Calu3 (cell line): ENCODE results near the gene SPOCK3. TPM values are rescaled to one million over a fixed set of nuclear protein-coding genes. Genes with fewer than 3 reads are reported as not detected.
"Not testable (repeated sequence)": the region's sequence is repeated elsewhere in the genome, so short reads cannot be mapped to it uniquely, and the experiment has no call there.

Experiments used
- BruUV-seq: library from RNA; stranded (reverse); fragments of 400-500 nt; replicated peaks from 2 replicates; lab custom pipeline; 2021; lab: Mats Ljungman, UMichigan
- CTCF ChIA-PET: fragments of 300-600 bp; sonication (Branson Sonifier 250); formaldehyde crosslinking; loops from one replicate; lab custom pipeline; 2022; ENCODE audit warnings: antibody characterized with exemption; lab: Charles Lee
- DNase-seq: peaks from one replicate; pipeline ENCODE4 v3.0.0; 2022
- H3K27ac Mint-ChIP-seq: one replicate; pipeline ENCODE4 v1.8.0; 2022; ENCODE audit warnings: mixed read lengths; ENCODE audit not compliant: unreplicated experiment
- H3K27me3 Mint-ChIP-seq: one replicate; pipeline ENCODE4 v1.8.0; 2022; ENCODE audit warnings: mixed read lengths; ENCODE audit not compliant: unreplicated experiment
- H3K36me3 Mint-ChIP-seq: one replicate; pipeline ENCODE4 v1.8.0; 2022; ENCODE audit warnings: mild to moderate bottlenecking, moderate library complexity, mixed read lengths; ENCODE audit not compliant: insufficient read depth, unreplicated experiment
- H3K4me1 Mint-ChIP-seq: one replicate; pipeline ENCODE4 v1.8.0; 2022; ENCODE audit warnings: mild to moderate bottlenecking, low read depth, mixed read lengths; ENCODE audit not compliant: unreplicated experiment
- H3K4me3 Mint-ChIP-seq: one replicate; pipeline ENCODE4 v1.8.0; 2022; ENCODE audit warnings: mild to moderate bottlenecking, low read depth, moderate library complexity, mixed read lengths; ENCODE audit not compliant: unreplicated experiment
- H3K9me3 Mint-ChIP-seq: one replicate; pipeline ENCODE4 v1.8.0; 2022; ENCODE audit warnings: low read depth, mixed read lengths; ENCODE audit not compliant: unreplicated experiment
- CTCF ChIP-seq: fragments of 200-600 bp; IDR thresholded peaks from one replicate; pipeline ENCODE4 v1.8.0; 2022; ENCODE audit warnings: antibody characterized with exemption; ENCODE audit not compliant: unreplicated experiment
- intact Hi-C: fragments of 100-400 bp; cut with micrococcal nuclease; formaldehyde crosslinking; loops from one replicate; pipeline ENCODE4 v1.10.0; 2022; ENCODE audit not compliant: unreplicated experiment
- total RNA-seq: library from RNA; stranded (reverse); gene quantifications from 2 replicates; pipeline ENCODE4 v1.2.3, GENCODE V29; 2022

SPOCK3 gene
- total RNA-seq, 1 experiment from 2014 or later: 0.31 TPM

- peaks cover 3% of the 10 kb centered on the region for H3K9me3 Mint-ChIP-seq
- intact Hi-C loops: no loop called here
- BruUV-seq: no TSS peak
- H3K27ac Mint-ChIP-seq: no peak overlapping the region
- H3K4me1 Mint-ChIP-seq: peaks cover 8% of the 10 kb centered on the region
- H3K4me3 Mint-ChIP-seq: no peak overlapping the region
- CTCF ChIA-PET: no interaction called here
- no peaks in the 10 kb centered on the region for H3K27me3 Mint-ChIP-seq
- no peaks in the 10 kb centered on the region for H3K36me3 Mint-ChIP-seq
- no peak for TF ChIP-seq CTCF
- DNase-seq: no peak
These were observed 247.3 kb downstream of the SPOCK3 start for GRCh38 chr4:166987026-166987425.

DNA sequence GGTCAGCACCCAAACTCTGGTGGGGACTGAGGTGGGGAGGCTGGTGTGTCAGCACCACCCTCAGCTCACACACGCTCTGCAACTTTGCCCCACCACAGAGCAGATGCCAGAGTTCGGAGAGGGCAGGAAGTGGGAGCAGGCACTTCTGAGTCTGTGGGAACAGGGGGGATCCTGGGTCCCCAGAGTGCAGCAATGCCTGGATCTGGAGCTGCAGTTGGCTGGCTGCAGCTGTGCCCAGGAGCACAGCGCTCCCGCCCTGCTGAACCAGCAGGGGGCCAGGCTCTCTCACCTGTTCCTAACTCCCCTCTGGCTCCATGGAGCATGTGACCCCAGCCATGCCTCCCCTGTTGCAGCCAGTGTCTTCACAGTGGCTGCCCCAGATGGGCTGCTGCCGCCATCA, 252.4 kb downstream of the SPOCK3 start:
- intact Hi-C loops: no loop called here
- no peak overlapping the region for H3K27ac Mint-ChIP-seq
- TF ChIP-seq CTCF: no peak
- no peak for DNase-seq
- H3K27me3 Mint-ChIP-seq: no peaks in the 10 kb centered on the region
- CTCF ChIA-PET: no interaction called here
- H3K4me1 Mint-ChIP-seq: peaks cover under 1% of the 10 kb centered on the region
- BruUV-seq: no TSS peak
- no peak overlapping the region for H3K4me3 Mint-ChIP-seq
- no peaks in the 10 kb centered on the region for H3K9me3 Mint-ChIP-seq
- H3K36me3 Mint-ChIP-seq: no peaks in the 10 kb centered on the region

DNA sequence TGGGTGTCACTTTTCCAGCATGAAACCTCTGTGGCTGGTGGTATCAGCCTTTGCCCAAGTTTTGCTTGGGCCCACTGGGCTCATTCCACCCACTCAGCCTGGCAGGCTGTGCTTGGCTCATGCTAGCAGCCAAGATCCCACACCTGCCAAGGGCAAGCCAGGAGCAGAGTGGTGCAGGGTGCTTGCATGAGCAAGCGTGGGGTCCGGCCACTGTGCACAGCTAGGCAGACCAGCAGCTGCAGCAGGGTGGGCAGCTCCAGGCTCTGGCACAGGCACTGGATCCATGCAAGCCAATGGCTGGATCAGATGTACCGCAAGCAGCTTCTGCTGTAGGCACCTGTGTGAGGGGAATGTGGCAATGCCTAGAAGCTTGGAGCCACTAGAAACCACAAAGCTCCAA, 253.9 kb downstream of the SPOCK3 start:
- Mint-ChIP-seq H3K27me3 (no peaks in the 10 kb centered on the region), H3K9me3 (peaks cover 9% of the 10 kb centered on the region), H3K36me3 (no peaks in the 10 kb centered on the region), H3K27ac (no peak overlapping the region), H3K4me3 (no peak overlapping the region), H3K4me1 (no peaks in the 10 kb centered on the region)
- TF ChIP-seq CTCF: no peak
- no peak for DNase-seq
- no TSS peak for BruUV-seq
- CTCF ChIA-PET: no interaction called here
- intact Hi-C loops: no loop called here

GRCh38 chr4:166977596-166977995, 256.7 kb downstream of the SPOCK3 start:
- Mint-ChIP-seq H3K4me3 (no peak overlapping the region), H3K36me3 (no peaks in the 10 kb centered on the region), H3K4me1 (no peaks in the 10 kb centered on the region), H3K9me3 (peaks cover 9% of the 10 kb centered on the region), H3K27me3 (no peaks in the 10 kb centered on the region), H3K27ac (no peak overlapping the region)
- TF ChIP-seq CTCF: no peak
- DNase-seq: no peak
- CTCF ChIA-PET: no interaction called here
- no TSS peak for BruUV-seq
- intact Hi-C loops: no loop called here

- CTCF ChIA-PET: no interaction called here
- Mint-ChIP-seq H3K27ac (no peak overlapping the region), H3K4me3 (no peak overlapping the region), H3K9me3 (peaks cover 22% of the 10 kb centered on the region), H3K4me1 (no peaks in the 10 kb centered on the region), H3K27me3 (no peaks in the 10 kb centered on the region), H3K36me3 (no peaks in the 10 kb centered on the region)
- BruUV-seq: no TSS peak
- no peak for DNase-seq
- no peak for TF ChIP-seq CTCF
- intact Hi-C loops: no loop called here
These were observed 262.2 kb downstream of the SPOCK3 start for GRCh38 chr4:166972071-166972470.

GRCh38 chr4:166968219-166968618, 266.1 kb downstream of the SPOCK3 start:
- H3K4me3 Mint-ChIP-seq, H3K36me3 Mint-ChIP-seq, H3K4me1 Mint-ChIP-seq, intact Hi-C loops, H3K27me3 Mint-ChIP-seq, DNase-seq, BruUV-seq, H3K27ac Mint-ChIP-seq, CTCF ChIA-PET: not testable (repeated sequence)
- H3K9me3 Mint-ChIP-seq: peaks cover 13% of the 10 kb centered on the region
